PFSK-1 (cell line): ENCODE results near the gene MARK4.

Source experiments
- REST ChIP-seq, 2 experiments: IDR thresholded peaks; 2 replicates each; pipeline versions ENCODE4 v1.6.1 to v1.8.0; 2011 to 2012; ENCODE audit warnings: low read depth in 2 of 2, low read length in 2 of 2, control low read depth in 1 of 2, inconsistent platforms in 1 of 2, mild to moderate bottlenecking in 1 of 2, moderate library complexity in 1 of 2; ENCODE audit not compliant: insufficient read depth in 1 of 2
- SIN3A ChIP-seq: IDR thresholded peaks from 2 replicates; pipeline ENCODE4 v1.6.1; 2012; ENCODE audit warnings: mild to moderate bottlenecking, low read length, moderate library complexity, borderline replicate concordance; ENCODE audit not compliant: insufficient read depth
- TAF1 ChIP-seq: IDR thresholded peaks from 2 replicates; pipeline ENCODE4 v1.6.1; 2012; ENCODE audit warnings: low read length, control low read depth, borderline replicate concordance; ENCODE audit not compliant: insufficient read depth

GRCh38 chr19:45352914-45353796 lies 102.1 kb downstream of the MARK4 start:
- TF ChIP-seq SIN3A = no peak
- no peak for TF ChIP-seq TAF1
- no peak for TF ChIP-seq REST (IDR thresholded peaks at IDR 0.05; ENCODE audit: insufficient read depth in 1 of 2, low read depth in 2 of 2, low read length in 2 of 2)
